ENCODE measurements around the gene KEL.

The KEL gene

DNA sequence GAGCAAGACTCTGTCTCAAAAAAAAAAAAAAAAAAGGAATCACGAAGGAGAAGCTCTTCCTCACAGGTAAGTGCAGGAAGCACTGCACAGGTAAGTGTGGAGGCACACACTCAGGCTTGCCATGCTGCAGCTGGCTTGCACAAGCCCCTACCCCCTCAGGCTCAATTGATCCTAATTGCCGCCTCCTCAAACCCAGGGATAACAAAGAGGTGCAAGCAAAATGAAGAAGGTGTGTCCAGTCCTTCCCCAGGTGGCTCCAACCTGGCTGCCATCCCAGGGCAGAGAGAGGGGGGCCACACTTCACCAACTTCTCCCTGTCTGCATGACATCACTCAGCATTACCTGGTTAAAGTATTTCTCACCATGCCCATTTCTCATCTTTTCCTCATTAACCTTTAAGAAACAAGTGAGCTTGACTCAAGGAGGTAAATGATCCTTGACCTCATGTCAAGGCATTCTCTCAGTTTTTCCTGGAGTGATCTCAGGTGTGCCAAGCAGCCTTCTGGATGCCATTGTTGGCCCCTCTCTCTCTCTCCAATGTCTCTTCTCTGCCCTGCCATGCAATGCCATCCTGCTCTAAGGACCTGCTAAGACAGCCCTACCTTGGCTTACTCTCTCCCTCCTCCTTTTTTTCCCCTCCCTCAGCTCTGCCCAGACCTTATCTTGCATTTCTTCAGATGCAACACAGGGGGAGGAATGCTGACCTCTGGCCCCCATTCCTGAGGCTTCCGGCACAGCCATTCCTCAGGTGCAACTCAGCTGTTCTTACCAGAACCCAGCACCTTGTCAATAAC, 63.6 kb downstream of the KEL start:
- peaks cover 0 to 5% of the 10 kb centered on the region in 2 donors for H3K27me3 ChIP-seq (ENCODE audit: control insufficient read depth in 1 of 2, insufficient read depth in 2 of 2, low read length in 2 of 2)
- no peaks in the 10 kb centered on the region for H3K36me3 ChIP-seq (ENCODE audit: control insufficient read depth in 2 of 2, insufficient read depth in 2 of 2, low read length in 2 of 2)
- H3K4me3 ChIP-seq (ENCODE audit: low read length in 2 of 2), result no peak overlapping the region
- H3K4me1 ChIP-seq (ENCODE audit: control insufficient read depth, insufficient read depth, low read length), result no peaks in the 10 kb centered on the region
- H3K9me3 ChIP-seq (ENCODE audit: control insufficient read depth in 2 of 2, low read length in 2 of 2), result no peaks in the 10 kb centered on the region
- no peak overlapping the region for H3K9ac ChIP-seq (ENCODE audit: low read length in 2 of 2)
- no peak overlapping the region for H3K27ac ChIP-seq (ENCODE audit: low read length)

DNA sequence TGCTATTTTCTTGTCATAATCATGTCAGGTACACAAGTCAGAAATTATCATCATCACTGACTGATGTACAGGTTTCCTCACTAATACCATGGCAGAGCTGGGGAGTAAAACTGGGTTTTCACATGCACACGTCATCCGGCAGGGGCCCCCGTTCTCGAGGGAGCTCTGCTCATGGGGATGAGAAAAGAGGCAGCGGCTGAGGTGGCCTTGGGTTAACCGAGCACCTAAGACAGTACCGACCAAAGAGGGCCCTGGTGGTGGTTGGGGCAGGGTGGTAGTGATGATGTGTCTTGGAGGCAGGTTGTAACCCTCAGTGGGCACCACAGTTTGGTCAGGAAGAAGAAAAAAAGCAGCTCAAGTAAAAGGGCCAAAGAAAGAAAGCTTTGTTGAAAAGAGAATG, 64.5 kb downstream of the KEL start:
- peaks cover 0 to 5% of the 10 kb centered on the region in 2 donors for H3K27me3 ChIP-seq (ENCODE audit: control insufficient read depth in 1 of 2, insufficient read depth in 2 of 2, low read length in 2 of 2)
- H3K9me3 ChIP-seq (ENCODE audit: control insufficient read depth in 2 of 2, low read length in 2 of 2), result no peaks in the 10 kb centered on the region
- no peaks in the 10 kb centered on the region for H3K36me3 ChIP-seq (ENCODE audit: control insufficient read depth in 2 of 2, insufficient read depth in 2 of 2, low read length in 2 of 2)
- no peaks in the 10 kb centered on the region for H3K4me1 ChIP-seq (ENCODE audit: control insufficient read depth, insufficient read depth, low read length)
- no peak overlapping the region for H3K4me3 ChIP-seq (ENCODE audit: low read length in 2 of 2)
- H3K27ac ChIP-seq (ENCODE audit: low read length), result no peak overlapping the region
- H3K9ac ChIP-seq (ENCODE audit: low read length in 2 of 2), result no peak overlapping the region

DNA sequence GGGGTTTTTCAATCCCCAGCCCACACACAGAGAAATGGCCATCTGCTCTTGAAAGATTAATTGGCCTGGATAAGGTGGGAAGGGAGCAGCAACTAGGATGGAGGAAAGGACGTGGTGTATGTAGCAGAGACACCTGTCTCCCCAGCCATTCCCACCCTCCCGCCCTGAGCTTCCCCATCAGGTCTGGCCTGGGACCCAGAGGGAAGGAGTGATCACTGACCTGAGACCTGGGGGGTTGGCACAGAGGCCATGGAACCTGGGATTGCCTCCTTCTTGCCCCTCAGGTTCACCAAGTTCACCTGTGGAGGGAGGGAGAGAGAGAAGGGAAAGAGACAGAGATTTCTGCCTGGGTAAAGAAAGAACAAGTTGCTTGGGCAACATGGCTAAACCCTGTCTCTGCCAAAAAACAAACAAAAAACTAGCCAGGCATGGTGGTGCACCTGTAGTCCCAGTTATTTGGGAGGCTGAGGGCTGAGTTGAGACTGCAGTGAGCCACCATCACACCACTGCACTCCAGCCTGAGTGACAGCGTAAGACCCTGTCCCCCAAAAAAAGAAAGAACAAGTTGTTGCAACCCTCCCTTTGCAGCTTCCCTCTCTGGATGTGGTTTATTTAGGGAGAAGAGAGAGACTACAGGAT, 65.3 kb downstream of the KEL start:
- Histone ChIP-seq H3K4me3 (ENCODE audit: low read length in 2 of 2) (no peak overlapping the region), H3K9me3 (ENCODE audit: control insufficient read depth in 2 of 2, low read length in 2 of 2) (no peaks in the 10 kb centered on the region), H3K36me3 (ENCODE audit: control insufficient read depth in 2 of 2, insufficient read depth in 2 of 2, low read length in 2 of 2) (no peaks in the 10 kb centered on the region), H3K27me3 (ENCODE audit: control insufficient read depth in 1 of 2, insufficient read depth in 2 of 2, low read length in 2 of 2) (peaks cover 0 to 5% of the 10 kb centered on the region in 2 donors), H3K27ac (ENCODE audit: low read length) (no peak overlapping the region), H3K4me1 (ENCODE audit: control insufficient read depth, insufficient read depth, low read length) (no peaks in the 10 kb centered on the region), H3K9ac (ENCODE audit: low read length in 2 of 2) (no peak overlapping the region)

DNA sequence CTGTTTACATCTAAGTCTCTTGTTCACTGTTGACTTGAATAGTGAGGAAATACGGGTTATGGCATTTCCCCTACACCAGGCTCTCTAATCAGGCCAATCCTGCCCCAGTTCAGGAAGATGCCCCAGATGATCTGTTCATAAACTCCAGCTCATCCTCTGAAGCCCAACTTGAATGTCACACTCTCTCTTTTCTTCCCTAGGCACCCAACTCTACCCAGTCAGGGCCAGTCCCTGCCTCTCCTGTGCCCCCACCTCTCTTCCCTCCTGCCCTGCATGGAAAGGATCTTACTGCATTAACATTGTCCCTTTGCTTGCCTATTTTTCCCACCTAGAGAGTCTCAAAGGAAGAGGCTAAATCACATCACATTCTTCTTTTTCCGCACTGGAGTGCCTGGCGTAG, 66.0 kb downstream of the KEL start:
- Histone ChIP-seq H3K4me1 (ENCODE audit: control insufficient read depth, insufficient read depth, low read length) (no peaks in the 10 kb centered on the region), H3K9me3 (ENCODE audit: control insufficient read depth in 2 of 2, low read length in 2 of 2) (no peaks in the 10 kb centered on the region), H3K36me3 (ENCODE audit: control insufficient read depth in 2 of 2, insufficient read depth in 2 of 2, low read length in 2 of 2) (no peaks in the 10 kb centered on the region), H3K9ac (ENCODE audit: low read length in 2 of 2) (no peak overlapping the region), H3K27me3 (ENCODE audit: control insufficient read depth in 1 of 2, insufficient read depth in 2 of 2, low read length in 2 of 2) (peaks cover 0 to 5% of the 10 kb centered on the region in 2 donors), H3K27ac (ENCODE audit: low read length) (no peak overlapping the region), H3K4me3 (ENCODE audit: low read length in 2 of 2) (no peak overlapping the region)

DNA sequence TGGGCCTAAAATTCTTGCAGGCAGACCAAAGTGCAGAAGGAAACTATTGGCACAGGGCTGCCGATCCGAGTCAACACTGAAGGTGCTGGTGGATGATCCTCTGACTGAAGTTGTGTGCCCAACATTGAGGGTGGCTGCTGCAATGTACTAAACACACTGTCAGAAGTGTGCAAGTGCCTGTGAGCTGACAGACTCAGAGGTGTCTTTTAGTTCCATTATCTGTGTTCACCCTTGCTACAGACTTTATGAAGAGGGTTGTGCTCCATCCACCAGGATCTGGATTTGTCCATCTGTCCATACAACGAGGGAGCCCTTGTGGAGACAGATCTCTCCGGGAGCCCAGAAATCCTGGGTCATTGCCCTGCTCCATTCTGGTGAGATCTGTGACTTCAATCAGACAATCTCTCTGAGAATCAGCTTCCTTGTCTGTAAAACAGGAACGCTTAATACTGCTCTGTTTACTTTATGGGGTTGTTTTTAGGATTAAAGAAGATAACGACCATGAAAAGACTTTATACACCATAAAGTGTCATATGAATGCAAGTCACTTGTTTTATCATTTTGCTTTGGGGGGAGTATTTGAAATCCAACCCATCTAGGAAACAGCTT, 67.1 kb downstream of the KEL start:
- Histone ChIP-seq H3K36me3 (ENCODE audit: control insufficient read depth in 2 of 2, insufficient read depth in 2 of 2, low read length in 2 of 2) (no peaks in the 10 kb centered on the region), H3K27ac (ENCODE audit: low read length) (no peak overlapping the region), H3K9ac (ENCODE audit: low read length in 2 of 2) (no peak overlapping the region), H3K4me1 (ENCODE audit: control insufficient read depth, insufficient read depth, low read length) (no peaks in the 10 kb centered on the region), H3K9me3 (ENCODE audit: control insufficient read depth in 2 of 2, low read length in 2 of 2) (no peaks in the 10 kb centered on the region), H3K4me3 (ENCODE audit: low read length in 2 of 2) (no peak overlapping the region), H3K27me3 (ENCODE audit: control insufficient read depth in 1 of 2, insufficient read depth in 2 of 2, low read length in 2 of 2) (peaks cover 0 to 7% of the 10 kb centered on the region in 2 donors)

DNA sequence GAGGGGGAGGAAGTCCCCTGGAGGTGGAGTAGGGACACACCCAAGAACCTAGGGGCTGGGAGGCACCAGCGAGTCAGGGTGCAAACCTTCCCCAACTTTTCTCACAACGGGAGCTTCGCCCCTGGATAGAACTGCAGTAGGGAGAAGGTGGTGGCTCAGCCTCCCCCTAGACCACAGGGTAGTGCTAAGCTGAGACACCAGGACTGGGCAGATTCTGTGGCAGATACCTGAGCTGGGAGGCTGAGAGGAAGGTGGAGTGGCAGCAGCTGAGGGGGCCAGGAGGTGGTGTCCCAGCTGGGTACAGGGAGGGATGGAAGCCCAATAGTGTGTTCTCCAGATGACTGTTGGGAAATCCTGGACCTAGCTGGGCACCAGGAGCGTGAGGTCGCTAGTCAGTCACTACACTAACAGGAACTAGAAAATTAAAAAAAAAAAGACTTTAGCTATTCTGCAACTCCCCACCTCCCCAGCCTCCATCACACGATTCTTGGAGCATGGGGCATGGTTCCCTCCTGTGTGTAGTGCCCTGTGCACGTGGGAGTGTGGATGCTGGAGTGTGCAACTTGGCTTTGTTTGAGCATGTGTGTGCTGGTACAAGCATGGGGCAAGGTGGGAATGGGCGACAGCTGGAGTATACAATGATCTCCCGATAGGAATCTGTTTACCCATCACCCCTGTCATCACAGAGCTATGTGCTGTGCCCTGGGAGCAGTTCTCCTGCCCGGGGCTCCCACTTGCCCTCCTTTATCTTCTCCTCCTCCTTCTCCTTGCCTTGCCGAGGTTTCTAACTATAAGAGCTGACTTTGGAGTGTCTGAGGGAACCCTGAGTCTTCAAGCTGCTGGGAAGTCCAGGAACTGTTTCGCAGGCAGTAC, 67.8 kb downstream of the KEL start:
- no peak overlapping the region for H3K27ac ChIP-seq (ENCODE audit: low read length)
- no peaks in the 10 kb centered on the region for H3K9me3 ChIP-seq (ENCODE audit: control insufficient read depth in 2 of 2, low read length in 2 of 2)
- H3K4me3 ChIP-seq (ENCODE audit: low read length in 2 of 2), result no peak overlapping the region
- H3K36me3 ChIP-seq (ENCODE audit: control insufficient read depth in 2 of 2, insufficient read depth in 2 of 2, low read length in 2 of 2), result no peaks in the 10 kb centered on the region
- no peaks in the 10 kb centered on the region for H3K4me1 ChIP-seq (ENCODE audit: control insufficient read depth, insufficient read depth, low read length)
- H3K9ac ChIP-seq (ENCODE audit: low read length in 2 of 2), result no peak overlapping the region
- peaks cover 0 to 10% of the 10 kb centered on the region in 2 donors for H3K27me3 ChIP-seq (ENCODE audit: control insufficient read depth in 1 of 2, insufficient read depth in 2 of 2, low read length in 2 of 2)

DNA sequence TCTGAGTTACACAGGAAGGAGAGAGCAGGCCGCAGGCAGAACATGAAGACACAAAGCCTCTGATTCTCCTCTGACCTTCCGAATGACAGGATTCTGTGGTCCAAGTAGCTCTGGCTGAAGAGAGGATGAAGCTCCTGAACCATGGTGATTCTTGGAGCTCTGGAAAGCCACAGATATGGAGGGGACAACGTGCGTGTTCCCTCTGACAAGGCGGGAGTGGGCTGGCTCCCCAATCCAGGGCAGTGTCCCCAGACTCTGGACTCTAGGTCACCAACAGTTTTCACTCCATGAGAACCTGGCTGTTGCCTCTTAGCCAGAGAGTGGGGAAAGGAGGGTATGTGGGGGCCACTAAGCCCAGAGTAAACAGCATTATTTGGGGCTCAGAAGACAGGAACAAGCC, 69.2 kb downstream of the KEL start:
- no peak overlapping the region for H3K9ac ChIP-seq (ENCODE audit: low read length in 2 of 2)
- no peak overlapping the region for H3K4me3 ChIP-seq (ENCODE audit: low read length in 2 of 2)
- H3K27ac ChIP-seq (ENCODE audit: low read length), result no peak overlapping the region
- H3K9me3 ChIP-seq (ENCODE audit: control insufficient read depth in 2 of 2, low read length in 2 of 2), result no peaks in the 10 kb centered on the region
- H3K36me3 ChIP-seq (ENCODE audit: control insufficient read depth in 2 of 2, insufficient read depth in 2 of 2, low read length in 2 of 2), result no peaks in the 10 kb centered on the region
- H3K27me3 ChIP-seq (ENCODE audit: control insufficient read depth in 1 of 2, insufficient read depth in 2 of 2, low read length in 2 of 2), result peaks cover 0 to 6% of the 10 kb centered on the region in 2 donors
- H3K4me1 ChIP-seq (ENCODE audit: control insufficient read depth, insufficient read depth, low read length), result no peaks in the 10 kb centered on the region

DNA sequence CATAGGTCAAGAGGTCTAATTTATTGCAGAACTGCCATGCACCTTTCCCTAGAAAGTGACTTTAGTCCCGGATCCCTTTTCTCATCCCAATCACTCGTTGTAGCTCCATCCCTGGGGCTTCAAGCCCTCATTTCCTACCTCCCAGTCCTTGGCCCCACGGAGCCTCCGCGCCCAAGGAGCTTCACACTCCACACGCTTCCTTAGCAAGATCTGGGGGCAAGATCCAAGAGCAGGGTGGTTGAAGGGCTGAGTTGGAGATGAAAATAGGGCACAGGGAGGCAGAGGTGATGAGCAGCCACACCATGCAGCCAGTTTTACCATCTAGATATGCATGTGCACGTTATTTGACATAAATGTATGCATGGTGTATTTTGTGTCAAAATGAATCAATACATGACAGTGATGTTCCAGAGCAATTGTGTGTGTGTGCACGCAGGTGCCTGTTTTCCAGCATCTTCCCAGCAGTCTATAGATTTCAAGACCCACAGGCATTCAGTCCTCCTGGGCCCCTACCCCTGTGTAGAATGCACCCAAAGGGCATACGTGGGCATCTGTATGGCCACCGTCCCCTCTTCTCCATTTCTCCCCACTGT, 70.6 kb downstream of the KEL start:
- Histone ChIP-seq H3K9me3 (ENCODE audit: control insufficient read depth in 2 of 2, low read length in 2 of 2) (no peaks in the 10 kb centered on the region), H3K27me3 (ENCODE audit: control insufficient read depth in 1 of 2, insufficient read depth in 2 of 2, low read length in 2 of 2) (peaks cover 0 to 5% of the 10 kb centered on the region in 2 donors), H3K36me3 (ENCODE audit: control insufficient read depth in 2 of 2, insufficient read depth in 2 of 2, low read length in 2 of 2) (no peaks in the 10 kb centered on the region), H3K4me1 (ENCODE audit: control insufficient read depth, insufficient read depth, low read length) (no peaks in the 10 kb centered on the region), H3K27ac (ENCODE audit: low read length) (no peak overlapping the region), H3K4me3 (ENCODE audit: low read length in 2 of 2) (no peak overlapping the region), H3K9ac (ENCODE audit: low read length in 2 of 2) (no peak overlapping the region)
